Measurements from ENCODE around the gene STAT5A. TPM values are rescaled to one million over a fixed set of nuclear protein-coding genes. Genes with fewer than 3 reads are reported as not detected.

Gene STAT5A
- polyA plus RNA-seq, 1 donor (not counting 4 experiments of a cell fraction or from before 2014, with no cell fraction given): 0.51 TPM

- Histone ChIP-seq H4K20me1 (ENCODE audit: control insufficient read depth, extremely low read depth, insufficient read depth, low read length) (no peaks in the 10 kb centered on the region), H3K27ac (ENCODE audit: control insufficient read depth, insufficient read depth, low read length) (peak overlapping the region; percentile 79), H3K4me2 (ENCODE audit: control insufficient read depth, extremely low read depth, insufficient read depth, low read depth, low read length) (peak overlapping the region; percentile 39), H3K4me1 (ENCODE audit: control insufficient read depth, extremely low read depth, insufficient read depth, low read length) (peaks cover 45% of the 10 kb centered on the region), H3K79me2 (ENCODE audit: control insufficient read depth, insufficient read depth, low read length) (no peaks in the 10 kb centered on the region), H3K27me3 (ENCODE audit: control insufficient read depth, extremely low read depth, insufficient read depth, low read length) (no peaks in the 10 kb centered on the region), H3K4me3 (ENCODE audit: control insufficient read depth in 2 of 3, extremely low read depth in 1 of 3, insufficient read depth in 2 of 3, low read depth in 1 of 3, low read length in 3 of 3) (no peak overlapping the region), H3K9ac (ENCODE audit: control insufficient read depth, extremely low read depth, insufficient read depth, low read length) (peak overlapping the region; percentile 57), H3K9me3 (ENCODE audit: control insufficient read depth, low read depth, low read length) (no peaks in the 10 kb centered on the region), H3K36me3 (ENCODE audit: control insufficient read depth in 2 of 2, extremely low read depth in 1 of 2, insufficient read depth in 2 of 2, low read length in 2 of 2) (peaks cover 18 to 38% of the 10 kb centered on the region in 2 experiments), H2AFZ (ENCODE audit: control insufficient read depth, low read length) (no peak overlapping the region), H3K9me1 (ENCODE audit: control insufficient read depth, extremely low read depth, insufficient read depth, low read length) (no peaks in the 10 kb centered on the region)
- DNase-seq (ENCODE audit: low read depth, low spot score): peak; percentile 81
- dilution Hi-C loops (cut with MboI; ENCODE audit: extremely low pct_ligation_motif_present, low sequenced_read_pairs): no loop called here
- FAIRE-seq: peak; percentile 90
- TF ChIP-seq CTCF (optimal IDR thresholded peaks at IDR 0.05 in 1 of 3, IDR thresholded peaks at IDR 0.05 in 1 of 3, conservative IDR thresholded peaks at IDR 0.05 in 1 of 3; ENCODE audit: extremely low read depth in 1 of 3, insufficient read depth in 2 of 3, low read length in 3 of 3): peak in 1 of 3 experiments; percentile 8
- no peak for TF ChIP-seq EZH2 (IDR thresholded peaks at IDR 0.05; ENCODE audit: low read length)
These were observed 36.7 kb downstream of the STAT5A start for GRCh38 chr17:42325026-42325425.

GRCh38 chr17:42329025-42329976 is 41.0 kb downstream of the STAT5A start:
- FAIRE-seq: peak; percentile 98

More at GRCh38 chr17:42329025-42329976, 41.0 kb downstream of the STAT5A start:
- peak overlapping the region; percentile 90 for H3K4me2 ChIP-seq (ENCODE audit: control insufficient read depth, extremely low read depth, insufficient read depth, low read depth, low read length)
- peak overlapping the region; percentile 84 for H3K9ac ChIP-seq (ENCODE audit: control insufficient read depth, extremely low read depth, insufficient read depth, low read length)
- H3K36me3 ChIP-seq (ENCODE audit: control insufficient read depth in 2 of 2, extremely low read depth in 1 of 2, insufficient read depth in 2 of 2, low read length in 2 of 2): peaks cover 21 to 34% of the 10 kb centered on the region in 2 experiments
- H4K20me1 ChIP-seq (ENCODE audit: control insufficient read depth, extremely low read depth, insufficient read depth, low read length): no peaks in the 10 kb centered on the region
- H3K4me1 ChIP-seq (ENCODE audit: control insufficient read depth, extremely low read depth, insufficient read depth, low read length): peaks cover 42% of the 10 kb centered on the region
- TF ChIP-seq EZH2 (IDR thresholded peaks at IDR 0.05; ENCODE audit: low read length): no peak
- TF ChIP-seq CTCF (optimal IDR thresholded peaks at IDR 0.05 in 1 of 3, IDR thresholded peaks at IDR 0.05 in 1 of 3, conservative IDR thresholded peaks at IDR 0.05 in 1 of 3; ENCODE audit: extremely low read depth in 1 of 3, insufficient read depth in 2 of 3, low read length in 3 of 3): no peak
- H3K79me2 ChIP-seq (ENCODE audit: control insufficient read depth, insufficient read depth, low read length): no peaks in the 10 kb centered on the region
- peak; percentile 71 for DNase-seq (ENCODE audit: low read depth, low spot score)
- peak overlapping the region in 2 of 3 experiments; percentile 8 to 48 for H3K4me3 ChIP-seq (ENCODE audit: control insufficient read depth in 2 of 3, extremely low read depth in 1 of 3, insufficient read depth in 2 of 3, low read depth in 1 of 3, low read length in 3 of 3)
- no peaks in the 10 kb centered on the region for H3K9me3 ChIP-seq (ENCODE audit: control insufficient read depth, low read depth, low read length)
- H3K27me3 ChIP-seq (ENCODE audit: control insufficient read depth, extremely low read depth, insufficient read depth, low read length): no peaks in the 10 kb centered on the region
- H2AFZ ChIP-seq (ENCODE audit: control insufficient read depth, low read length): peak overlapping the region; percentile 56
- peak overlapping the region; percentile 98 for H3K27ac ChIP-seq (ENCODE audit: control insufficient read depth, insufficient read depth, low read length)
- no peaks in the 10 kb centered on the region for H3K9me1 ChIP-seq (ENCODE audit: control insufficient read depth, extremely low read depth, insufficient read depth, low read length)
- dilution Hi-C loops (cut with MboI; ENCODE audit: extremely low pct_ligation_motif_present, low sequenced_read_pairs): no loop called here
